ENCODE data around the gene FBRSL1. TPM values are rescaled to one million over a fixed set of nuclear protein-coding genes. Genes with fewer than 3 reads are reported as not detected.

The FBRSL1 gene
- total and polyA plus RNA-seq, 9 of the 15 experiments (the other 6 are each of a cell fraction or from before 2014, with no cell fraction given), result 0.24 to 129 (median 7.3) TPM

GRCh38 chr12:132444957-132445883, 44.7 kb upstream of the FBRSL1 start:
- ChIA-PET CTCF (ENCODE audit: low intra/inter-chr PET ratio) (no interaction called here), POLR2A (no interaction called here)
- H3K36me3 ChIP-seq (ENCODE audit: control insufficient read depth, insufficient read depth, low read length), result no peaks in the 10 kb centered on the region
- H3K4me2 ChIP-seq (ENCODE audit: insufficient read depth, low read length), result peak overlapping the region; percentile 98
- peak overlapping the region; percentile 96 for H2AFZ ChIP-seq (ENCODE audit: low read depth, low read length)
- DNase-seq (ENCODE audit: extremely low read depth in 1 of 4, low spot score in 3 of 4) (peak in 2 of 4 experiments; percentile 71 to 72), ATAC-seq (peak; percentile 66), FAIRE-seq (peak; percentile 11)
- in situ Hi-C loops (cut with MboI), result no loop called here
- peaks cover 0 to 27% of the 10 kb centered on the region in 2 experiments; a peak in 3 of 5 replicates for H3K4me1 ChIP-seq (replicated peaks in 1 of 2; ENCODE audit: control insufficient read depth in 2 of 2, insufficient read depth in 2 of 2, low read length in 2 of 2)
- peaks cover 2% of the 10 kb centered on the region; the same call in 1 of the 2 replicates for H3K9me3 ChIP-seq (replicated peaks; ENCODE audit: control insufficient read depth, insufficient read depth, low read depth, low read length)
- H3K79me2 ChIP-seq (ENCODE audit: control insufficient read depth, insufficient read depth, low read length), result no peaks in the 10 kb centered on the region
- TSS peak; percentile 93 for BruUV-seq (replicated peaks)
- H3K27me3 ChIP-seq (ENCODE audit: control insufficient read depth in 2 of 2, insufficient read depth in 2 of 2, low read length in 2 of 2), result peaks cover 12 to 35% of the 10 kb centered on the region in 2 experiments; a peak in 3 of 5 replicates
- WGBS (ENCODE audit: insufficient coverage, low coverage, missing lambda C conversion rate), result 36% methylated on average over 31 of the region's 37 CpGs
- H4K20me1 ChIP-seq (replicated peaks; ENCODE audit: control insufficient read depth, insufficient read depth, low read length), result no peaks in the 10 kb centered on the region
- peak overlapping the region; percentile 90 for H3K27ac ChIP-seq (ENCODE audit: extremely low read depth, low read depth, low read length)
- peak overlapping the region; percentile 90 for H3K4me3 ChIP-seq
- intact Hi-C loops (cut with micrococcal nuclease), result no loop called here
- peak overlapping the region; percentile 85 to 99 for H3K9ac ChIP-seq (ENCODE audit: insufficient read depth in 1 of 2, low read depth in 2 of 2, low read length in 2 of 2)
- no peaks in the 10 kb centered on the region for H3K9me1 ChIP-seq (ENCODE audit: control insufficient read depth, insufficient read depth, low read length)
- TF ChIP-seq CXXC5 (CRISPR knock-in tag; IDR thresholded peaks at IDR 0.05) (no peak), HEY1 (CRISPR knock-in tag; IDR thresholded peaks at IDR 0.05; ENCODE audit: borderline replicate concordance) (no peak), ZNF274 (IDR thresholded peaks at IDR 0.05; ENCODE audit: borderline replicate concordance, low read depth, low read length) (no peak), L3MBTL2 (IDR thresholded peaks at IDR 0.05) (0 out of 2 replicates have a peak, but pooled peaks have one; percentile 21), MGA (IDR thresholded peaks at IDR 0.05) (peak; percentile 68; the same call in 1 of the 2 replicates), TRIM28 (IDR thresholded peaks at IDR 0.05) (no peak), POLR2B (IDR thresholded peaks at IDR 0.05; ENCODE audit: low read depth, partially characterized antibody) (no peak), GTF2E2 (tag; IDR thresholded peaks at IDR 0.05) (peak; percentile 1; the same call in 1 of the 2 replicates), NR2C1 (IDR thresholded peaks at IDR 0.05) (no peak), NR2C1 (tag; IDR thresholded peaks at IDR 0.05) (no peak)
